K562 (cell line): ENCODE results near the gene LMTK2. TPM values are rescaled to one million over a fixed set of nuclear protein-coding genes. Genes with fewer than 3 reads are reported as not detected.

Source experiments
- CC2D1A ChIP-seq: fragments of 450-650 bp; IDR thresholded peaks from 2 replicates; pipeline ENCODE4 v1.6.1; 2017; ENCODE audit warnings: mild to moderate bottlenecking
- FOS ChIP-seq: IDR thresholded peaks from 3 replicates; pipeline ENCODE4 v1.6.1; 2011; ENCODE audit not compliant: insufficient read length; ENCODE audit errors: extremely low read depth
- FOXA3 ChIP-seq, 2 experiments: fragments of 450-650 bp in 1 of 2; sonication (generic) in 1 of 2; formaldehyde crosslinking; IDR thresholded peaks in 1 of 2; conservative IDR thresholded peaks in 1 of 2; 2 replicates each; pipeline versions ENCODE4 v1.4.0 to v1.8.0; 2020 to 2022; ENCODE audit warnings: mild to moderate bottlenecking in 2 of 2, missing genetic modification reagents in 1 of 2
- KDM2B ChIP-seq: fragments of 250-450 bp; sonication (Bioruptor Pico); IDR thresholded peaks from 2 replicates; pipeline ENCODE4 v1.8.0; 2021; ENCODE audit warnings: mild to moderate bottlenecking, moderate library complexity
- KLF13 ChIP-seq: fragments of 450-650 bp; IDR thresholded peaks from 2 replicates; pipeline ENCODE4 v1.6.1; 2016; ENCODE audit warnings: missing genetic modification characterization, low read depth, mild to moderate bottlenecking, missing compliant biosample characterization, moderate library complexity, borderline replicate concordance
- KLF6 ChIP-seq: fragments of 250-450 bp; sonication (Bioruptor Pico); IDR thresholded peaks from 2 replicates; pipeline ENCODE4 v1.4.0; 2020; ENCODE audit warnings: mild to moderate bottlenecking, moderate library complexity, borderline replicate concordance
- LEF1 ChIP-seq: fragments of 450-650 bp; IDR thresholded peaks from 2 replicates; pipeline ENCODE4 v1.6.1; 2016; ENCODE audit warnings: mild to moderate bottlenecking
- NELFE ChIP-seq: IDR thresholded peaks from 2 replicates; pipeline ENCODE4 v1.6.1; 2011; ENCODE audit warnings: mild to moderate bottlenecking; ENCODE audit not compliant: insufficient read depth, insufficient read length
- NFRKB ChIP-seq: fragments of 450-650 bp; IDR thresholded peaks from 2 replicates; pipeline ENCODE4 v1.6.1; 2016; ENCODE audit warnings: low read depth
- NR4A1 ChIP-seq, 2 experiments: fragments of 250-450 bp in 1 of 2; fragments of 450-650 bp in 1 of 2; sonication (Bioruptor Pico) in 1 of 2; IDR thresholded peaks; 2 replicates each; pipeline versions ENCODE4 v1.4.0 to v1.6.1; 2016 to 2020; ENCODE audit warnings: mild to moderate bottlenecking in 2 of 2, missing compliant biosample characterization in 1 of 2, missing genetic modification characterization in 1 of 2, moderate library complexity in 1 of 2
- PHB2 ChIP-seq: fragments of 450-650 bp; IDR thresholded peaks from 2 replicates; pipeline ENCODE4 v1.6.1; 2017; ENCODE audit warnings: low read depth
- PML ChIP-seq: IDR thresholded peaks from 2 replicates; pipeline ENCODE4 v1.6.1; 2012; ENCODE audit warnings: low read length, inconsistent platforms
- RBM15 ChIP-seq: fragments of 200-400 bp; formaldehyde crosslinking; IDR thresholded peaks from 2 replicates; pipeline ENCODE4 v1.6.1; 2018; ENCODE audit warnings: mild to moderate bottlenecking, low read length, moderate library complexity; ENCODE audit not compliant: insufficient read depth
- RHOXF2B ChIP-seq: fragments of 250-450 bp; sonication (Bioruptor Pico); conservative IDR thresholded peaks from 2 replicates; pipeline ENCODE4 v1.5.1; 2021
- SETDB1 ChIP-seq: IDR thresholded peaks from one replicate; pipeline ENCODE4 v1.6.1; 2012; ENCODE audit warnings: low read length, control low read depth, inconsistent platforms
- TBP ChIP-seq: optimal IDR thresholded peaks from 2 replicates; pipeline ENCODE3; 2011; ENCODE audit warnings: low read depth, low read length, improper control_type of control experiment
- WHSC1 ChIP-seq: IDR thresholded peaks from one replicate; pipeline ENCODE4 v1.6.1; 2012; ENCODE audit warnings: low read length, control low read depth, inconsistent platforms
- ZMIZ1 ChIP-seq, 2 experiments: fragments of 150-350 bp in 1 of 2; IDR thresholded peaks; 2 replicates each; pipeline ENCODE4 v1.6.1; 2012 to 2016; ENCODE audit warnings: low read depth in 2 of 2, low read length in 2 of 2, mild to moderate bottlenecking in 1 of 2, moderate library complexity in 1 of 2
- ZNF384 ChIP-seq: IDR thresholded peaks from 2 replicates; pipeline ENCODE4 v1.6.1; 2012; ENCODE audit warnings: low read depth, low read length, improper control_type of control experiment
- ZNF408 ChIP-seq: fragments of 250-450 bp; sonication (Bioruptor Pico); IDR thresholded peaks from 2 replicates; pipeline ENCODE4 v1.4.0; 2020; ENCODE audit warnings: low read depth, mild to moderate bottlenecking, moderate library complexity
- polyA plus RNA-seq, 8 experiments: library from polyadenylated mRNA; depleted of rRNA in 4 of 8; stranded (reverse) in 5 of 8; unstranded in 3 of 8; fragments of >200 nt; fragmentation: Nextera tagmentation in 2 of 8; fragmentation: Illumina TruSeq in 1 of 8; extraction: Ambion mirVana in 2 of 8; extraction: Trizol in 1 of 8; gene quantifications; 2 replicates each; pipeline versions ENCODE4 v1.2.1 to v1.2.3, GENCODE V29; 2011 to 2014; ENCODE audit warnings: inconsistent platforms in 1 of 8, missing spikeins in 1 of 8
- total RNA-seq, 7 experiments: library from RNA; depleted of rRNA in 6 of 7; stranded (reverse); fragments of >200 nt in 6 of 7; fragmentation: Illumina TruSeq in 2 of 7; extraction: Trizol in 2 of 7; gene quantifications; 2 replicates each; pipeline versions ENCODE4 v1.2.1 to v1.2.3, GENCODE V29; 2011 to 2021; ENCODE audit warnings: low replicate concordance in 1 of 7
- TF ChIP-seq, protein P1 (sequence below): fragments of 250-450 bp; sonication (Bioruptor Pico); IDR thresholded peaks from 2 replicates; pipeline ENCODE4 v1.5.1; 2021; ENCODE audit warnings: mild to moderate bottlenecking
- TF ChIP-seq, protein P2 (sequence below): fragments of 250-450 bp; sonication (Bioruptor Pico); IDR thresholded peaks from 2 replicates; pipeline ENCODE4 v1.8.0; 2022; ENCODE audit warnings: inconsistent platforms, mild to moderate bottlenecking, moderate library complexity, borderline replicate concordance

Gene LMTK2
- total and polyA plus RNA-seq, 9 of the 15 experiments (the other 6 are each of a cell fraction or from before 2014, with no cell fraction given), result 0.78 to 16.4 (median 6.3) TPM

DNA sequence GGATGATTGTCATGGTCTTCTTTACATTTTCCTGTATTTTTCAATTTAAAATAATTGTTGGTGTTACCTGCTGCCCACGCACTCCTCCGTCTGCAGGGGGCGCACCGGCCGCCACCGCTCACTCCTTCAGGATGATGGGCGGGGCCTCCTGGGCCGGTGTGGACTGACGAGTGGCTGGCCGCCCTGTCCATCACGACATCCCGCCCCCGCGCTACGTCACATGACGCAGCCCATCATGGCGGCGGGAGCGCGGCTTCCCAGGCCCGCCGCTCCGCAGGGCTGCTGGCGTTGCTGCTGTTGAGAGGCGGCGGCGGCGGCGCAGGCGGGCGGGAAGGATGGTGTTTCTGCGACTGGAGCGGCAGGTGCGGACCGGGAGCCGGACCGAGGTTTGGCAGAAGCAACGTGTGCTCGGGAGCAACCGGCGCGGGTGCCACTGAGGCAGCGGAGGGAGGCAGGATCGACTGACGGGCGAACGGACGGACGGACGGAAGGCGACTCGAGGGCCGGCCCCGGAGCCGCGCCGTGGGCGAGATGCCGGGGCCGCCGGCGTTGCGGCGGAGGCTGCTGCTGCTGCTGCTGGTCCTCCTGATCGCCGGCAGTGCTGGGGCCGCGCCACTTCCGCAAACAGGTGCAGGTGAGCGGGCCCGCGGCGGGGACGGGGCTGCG is at the start of gene LMTK2 (continued):
- TF ChIP-seq WHSC1 (no peak), ZNF384 (no peak; the same call in 1 of the 2 replicates), ZNF408 (no peak), FOXA3 (CRISPR knock-in tag; conservative IDR thresholded peaks at IDR 0.05 in 1 of 2, IDR thresholded peaks at IDR 0.05 in 1 of 2) (peak in 1 of 2 experiments; percentile 69; a peak in 2 of 4 replicates), KDM2B (CRISPR knock-in tag) (0 out of 2 replicates have a peak, but pooled peaks have one; percentile 57), NELFE (no peak), LEF1 (no peak), RHOXF2B (CRISPR knock-in tag) (no peak), TBP (peak; percentile 85), KLF13 (no peak), FOS (peak; percentile 80), NR4A1 (CRISPR knock-in tag; IDR thresholded peaks at IDR 0.05) (no peak), NR4A1 (tag; IDR thresholded peaks at IDR 0.05) (no peak), CC2D1A (no peak), SETDB1 (no peak), NFRKB (peak; percentile 84), RBM15 (no peak), PHB2 (no peak), PML (peak; percentile 83), ZMIZ1 (IDR thresholded peaks at IDR 0.05; ENCODE audit: low read depth in 2 of 2, low read length in 2 of 2) (peak in 1 of 2 experiments; percentile 68; a peak in 1 of 4 replicates), KLF6 (no peak)
- TF ChIP-seq, protein P1, sequence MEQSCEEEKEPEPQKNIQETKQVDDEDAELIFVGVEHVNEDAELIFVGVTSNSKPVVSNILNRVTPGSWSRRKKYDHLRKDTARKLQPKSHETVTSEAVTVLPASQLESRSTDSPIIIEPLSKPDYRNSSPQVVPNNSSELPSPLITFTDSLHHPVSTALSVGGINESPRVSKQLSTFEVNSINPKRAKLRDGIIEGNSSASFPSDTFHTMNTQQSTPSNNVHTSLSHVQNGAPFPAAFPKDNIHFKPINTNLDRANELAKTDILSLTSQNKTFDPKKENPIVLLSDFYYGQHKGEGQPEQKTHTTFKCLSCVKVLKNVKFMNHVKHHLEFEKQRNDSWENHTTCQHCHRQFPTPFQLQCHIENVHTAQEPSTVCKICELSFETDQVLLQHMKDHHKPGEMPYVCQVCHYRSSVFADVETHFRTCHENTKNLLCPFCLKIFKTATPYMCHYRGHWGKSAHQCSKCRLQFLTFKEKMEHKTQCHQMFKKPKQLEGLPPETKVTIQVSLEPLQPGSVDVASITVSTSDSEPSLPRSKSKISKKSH (CRISPR knock-in tag), result no peak
- TF ChIP-seq, protein P2, sequence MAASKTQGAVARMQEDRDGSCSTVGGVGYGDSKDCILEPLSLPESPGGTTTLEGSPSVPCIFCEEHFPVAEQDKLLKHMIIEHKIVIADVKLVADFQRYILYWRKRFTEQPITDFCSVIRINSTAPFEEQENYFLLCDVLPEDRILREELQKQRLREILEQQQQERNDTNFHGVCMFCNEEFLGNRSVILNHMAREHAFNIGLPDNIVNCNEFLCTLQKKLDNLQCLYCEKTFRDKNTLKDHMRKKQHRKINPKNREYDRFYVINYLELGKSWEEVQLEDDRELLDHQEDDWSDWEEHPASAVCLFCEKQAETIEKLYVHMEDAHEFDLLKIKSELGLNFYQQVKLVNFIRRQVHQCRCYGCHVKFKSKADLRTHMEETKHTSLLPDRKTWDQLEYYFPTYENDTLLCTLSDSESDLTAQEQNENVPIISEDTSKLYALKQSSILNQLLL (CRISPR knock-in tag), result no peak
